ENCODE data around the gene OPRM1.
A peak's percentile ranks its signal among the peaks of the same experiment; 100 is the strongest.

Gene OPRM1

DNA sequence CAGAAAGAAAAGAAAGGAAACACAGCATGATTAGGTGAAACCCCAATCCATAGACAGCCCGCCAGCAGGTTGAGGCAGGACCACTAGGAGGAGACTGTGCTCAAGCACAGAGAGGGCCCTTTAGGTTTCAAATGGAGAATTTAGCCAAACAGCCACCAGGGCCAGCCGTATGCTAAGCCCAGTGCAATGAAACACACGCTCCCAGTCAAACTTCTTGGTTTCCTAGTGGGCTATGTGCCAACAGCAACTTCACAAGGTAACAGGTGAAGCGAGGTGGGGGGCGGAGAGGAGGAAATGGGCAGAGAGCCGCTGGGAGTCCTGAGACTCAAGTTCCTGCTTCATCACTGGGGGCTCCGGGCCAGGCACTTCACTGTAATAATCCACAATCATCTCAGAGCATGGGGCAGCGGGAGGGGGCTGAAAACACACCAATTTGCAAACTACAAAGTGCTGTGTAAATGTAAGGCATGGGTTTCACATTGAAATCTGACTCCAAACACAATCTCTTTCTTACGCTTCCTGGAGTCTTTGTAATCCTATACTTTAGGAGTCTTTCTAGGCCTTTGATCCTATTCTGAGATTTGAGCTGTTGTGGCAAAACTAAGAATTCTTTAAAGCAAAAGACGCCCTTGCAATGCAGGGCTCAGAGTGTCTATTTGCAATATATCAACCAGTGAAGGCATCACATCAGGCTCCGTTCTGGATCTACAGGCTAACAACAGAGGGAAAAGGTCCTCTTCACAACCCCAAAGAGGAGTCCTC, 117.3 kb downstream of the OPRM1 start:
- Histone ChIP-seq H3K4me1 (ENCODE audit: control insufficient read depth in 1 of 2, insufficient read depth in 2 of 2, low read length in 2 of 2) (peaks cover 6 to 12% of the 10 kb centered on the region in 2 donors), H3K27ac (ENCODE audit: low read length) (peak overlapping the region; percentile 45), H3K4me3 (ENCODE audit: low read depth in 1 of 2, low read length in 2 of 2) (peak overlapping the region; percentile 34 to 47), H3K36me3 (ENCODE audit: control insufficient read depth in 1 of 2, insufficient read depth in 2 of 2, low read length in 2 of 2) (no peaks in the 10 kb centered on the region), H3K9me3 (ENCODE audit: control insufficient read depth in 1 of 2, low read length in 2 of 2) (no peaks in the 10 kb centered on the region), H3K27me3 (ENCODE audit: low read depth, low read length) (no peaks in the 10 kb centered on the region)

DNA sequence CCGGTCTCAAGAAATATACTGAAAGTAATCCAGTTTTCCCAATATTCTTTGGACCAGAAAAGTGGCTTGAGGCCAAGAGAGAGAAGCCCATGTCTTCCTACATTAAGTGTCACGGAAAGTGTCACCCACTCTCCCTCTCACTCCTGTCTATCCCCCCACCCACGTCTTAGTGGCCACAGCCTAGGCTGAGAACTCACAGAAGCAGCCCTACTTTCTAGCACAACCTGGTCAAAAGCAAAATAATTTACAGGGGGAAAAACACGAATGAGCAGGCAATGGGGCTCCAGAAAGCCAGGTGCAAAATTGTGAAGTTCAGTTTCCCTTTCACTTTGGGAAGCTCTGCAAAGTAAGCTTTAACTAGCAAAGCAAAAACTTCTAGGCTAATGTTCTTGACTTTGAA, 118.0 kb downstream of the OPRM1 start:
- H3K4me1 ChIP-seq (ENCODE audit: control insufficient read depth in 1 of 2, insufficient read depth in 2 of 2, low read length in 2 of 2), result peaks cover 6 to 12% of the 10 kb centered on the region in 2 donors
- peak overlapping the region; percentile 34 to 47 for H3K4me3 ChIP-seq (ENCODE audit: low read depth in 1 of 2, low read length in 2 of 2)
- H3K27ac ChIP-seq (ENCODE audit: low read length), result peak overlapping the region; percentile 45
- no peaks in the 10 kb centered on the region for H3K27me3 ChIP-seq (ENCODE audit: low read depth, low read length)
- H3K36me3 ChIP-seq (ENCODE audit: control insufficient read depth in 1 of 2, insufficient read depth in 2 of 2, low read length in 2 of 2), result no peaks in the 10 kb centered on the region
- H3K9me3 ChIP-seq (ENCODE audit: control insufficient read depth in 1 of 2, low read length in 2 of 2), result no peaks in the 10 kb centered on the region

- Histone ChIP-seq H3K27me3 (ENCODE audit: low read depth, low read length) (no peaks in the 10 kb centered on the region), H3K36me3 (ENCODE audit: control insufficient read depth in 1 of 2, insufficient read depth in 2 of 2, low read length in 2 of 2) (no peaks in the 10 kb centered on the region), H3K9me3 (ENCODE audit: control insufficient read depth in 1 of 2, low read length in 2 of 2) (no peaks in the 10 kb centered on the region), H3K27ac (ENCODE audit: low read length) (peak overlapping the region; percentile 45), H3K4me1 (ENCODE audit: control insufficient read depth in 1 of 2, insufficient read depth in 2 of 2, low read length in 2 of 2) (peaks cover 6 to 12% of the 10 kb centered on the region in 2 donors), H3K4me3 (ENCODE audit: low read depth in 1 of 2, low read length in 2 of 2) (peak overlapping the region; percentile 34 to 47)
These were observed 118.7 kb downstream of the OPRM1 start for GRCh38 chr6:154157706-154158105.

GRCh38 chr6:154159126-154159525, 120.1 kb downstream of the OPRM1 start:
- H3K9me3 ChIP-seq (ENCODE audit: control insufficient read depth in 1 of 2, low read length in 2 of 2), result no peaks in the 10 kb centered on the region
- H3K4me3 ChIP-seq (ENCODE audit: low read depth in 1 of 2, low read length in 2 of 2), result no peak overlapping the region
- H3K27ac ChIP-seq (ENCODE audit: low read length), result no peak overlapping the region
- peaks cover 6 to 12% of the 10 kb centered on the region in 2 donors for H3K4me1 ChIP-seq (ENCODE audit: control insufficient read depth in 1 of 2, insufficient read depth in 2 of 2, low read length in 2 of 2)
- H3K27me3 ChIP-seq (ENCODE audit: low read depth, low read length), result no peaks in the 10 kb centered on the region
- no peaks in the 10 kb centered on the region for H3K36me3 ChIP-seq (ENCODE audit: control insufficient read depth in 1 of 2, insufficient read depth in 2 of 2, low read length in 2 of 2)

DNA sequence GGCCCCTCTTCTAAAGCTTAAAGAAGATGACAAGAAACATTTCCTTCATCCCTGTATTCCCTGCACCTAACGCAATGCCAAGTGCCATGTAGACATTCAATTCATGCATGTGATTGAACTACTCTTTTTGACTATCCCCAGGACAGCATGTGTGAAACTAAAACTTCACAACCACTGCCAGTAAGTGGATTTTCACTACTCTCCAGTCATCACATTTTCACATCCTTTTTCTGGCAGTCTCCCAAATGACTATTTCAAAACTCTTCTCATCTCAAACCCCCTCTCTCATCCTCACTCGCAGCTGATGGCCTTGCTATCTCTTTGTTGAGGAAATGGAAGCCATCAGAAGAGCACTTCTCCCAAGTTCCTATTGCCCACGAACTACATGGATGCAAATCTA, 122.6 kb downstream of the OPRM1 start:
- Histone ChIP-seq H3K9me3 (ENCODE audit: control insufficient read depth in 1 of 2, low read length in 2 of 2) (peaks cover 0 to 5% of the 10 kb centered on the region in 2 donors), H3K27ac (ENCODE audit: low read length) (no peak overlapping the region), H3K4me1 (ENCODE audit: control insufficient read depth in 1 of 2, insufficient read depth in 2 of 2, low read length in 2 of 2) (peaks cover 4 to 9% of the 10 kb centered on the region in 2 donors), H3K4me3 (ENCODE audit: low read depth in 1 of 2, low read length in 2 of 2) (no peak overlapping the region), H3K36me3 (ENCODE audit: control insufficient read depth in 1 of 2, insufficient read depth in 2 of 2, low read length in 2 of 2) (no peaks in the 10 kb centered on the region), H3K27me3 (ENCODE audit: low read depth, low read length) (no peaks in the 10 kb centered on the region)

- H3K9me3 ChIP-seq (ENCODE audit: control insufficient read depth in 1 of 2, low read length in 2 of 2), result peaks cover 0 to 5% of the 10 kb centered on the region in 2 donors
- H3K4me3 ChIP-seq (ENCODE audit: low read depth in 1 of 2, low read length in 2 of 2), result no peak overlapping the region
- no peaks in the 10 kb centered on the region for H3K27me3 ChIP-seq (ENCODE audit: low read depth, low read length)
- H3K36me3 ChIP-seq (ENCODE audit: control insufficient read depth in 1 of 2, insufficient read depth in 2 of 2, low read length in 2 of 2), result no peaks in the 10 kb centered on the region
- peaks cover 0 to 3% of the 10 kb centered on the region in 2 donors for H3K4me1 ChIP-seq (ENCODE audit: control insufficient read depth in 1 of 2, insufficient read depth in 2 of 2, low read length in 2 of 2)
- no peak overlapping the region for H3K27ac ChIP-seq (ENCODE audit: low read length)
These were observed 125.4 kb downstream of the OPRM1 start for GRCh38 chr6:154164397-154164796.

GRCh38 chr6:154165478-154165877, 126.4 kb downstream of the OPRM1 start:
- Histone ChIP-seq H3K36me3 (ENCODE audit: control insufficient read depth in 1 of 2, insufficient read depth in 2 of 2, low read length in 2 of 2) (no peaks in the 10 kb centered on the region), H3K9me3 (ENCODE audit: control insufficient read depth in 1 of 2, low read length in 2 of 2) (peaks cover 0 to 5% of the 10 kb centered on the region in 2 donors), H3K4me3 (ENCODE audit: low read depth in 1 of 2, low read length in 2 of 2) (no peak overlapping the region), H3K27ac (ENCODE audit: low read length) (no peak overlapping the region), H3K27me3 (ENCODE audit: low read depth, low read length) (no peaks in the 10 kb centered on the region), H3K4me1 (ENCODE audit: control insufficient read depth in 1 of 2, insufficient read depth in 2 of 2, low read length in 2 of 2) (peaks cover 0 to 3% of the 10 kb centered on the region in 2 donors)

DNA sequence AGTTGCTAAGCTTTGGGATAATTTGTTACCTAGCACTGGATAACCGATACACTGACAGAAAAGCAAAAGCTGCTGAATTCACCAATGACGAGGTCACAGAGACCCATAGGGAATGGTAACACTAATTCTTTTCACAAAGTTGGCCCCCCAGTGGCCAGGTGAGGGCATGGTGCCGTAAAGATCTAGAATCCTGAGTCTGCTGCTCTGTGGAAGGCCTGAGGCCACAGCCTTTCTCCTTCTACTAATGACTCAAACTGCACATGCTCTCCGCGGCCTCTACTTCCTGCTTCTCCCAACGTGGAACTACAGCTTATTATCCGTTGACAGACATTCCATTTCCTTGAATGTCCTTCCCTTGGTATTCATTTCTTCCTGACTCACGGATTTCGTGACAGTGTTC, 127.1 kb downstream of the OPRM1 start:
- H3K4me3 ChIP-seq (ENCODE audit: low read depth in 1 of 2, low read length in 2 of 2), result no peak overlapping the region
- H3K27ac ChIP-seq (ENCODE audit: low read length), result no peak overlapping the region
- peaks cover 0 to 5% of the 10 kb centered on the region in 2 donors for H3K9me3 ChIP-seq (ENCODE audit: control insufficient read depth in 1 of 2, low read length in 2 of 2)
- H3K36me3 ChIP-seq (ENCODE audit: control insufficient read depth in 1 of 2, insufficient read depth in 2 of 2, low read length in 2 of 2), result no peaks in the 10 kb centered on the region
- H3K27me3 ChIP-seq (ENCODE audit: low read depth, low read length), result no peaks in the 10 kb centered on the region
- H3K4me1 ChIP-seq (ENCODE audit: control insufficient read depth in 1 of 2, insufficient read depth in 2 of 2, low read length in 2 of 2), result peaks cover 0 to 3% of the 10 kb centered on the region in 2 donors

- no peak overlapping the region for H3K27ac ChIP-seq (ENCODE audit: low read length)
- no peaks in the 10 kb centered on the region for H3K36me3 ChIP-seq (ENCODE audit: control insufficient read depth in 1 of 2, insufficient read depth in 2 of 2, low read length in 2 of 2)
- H3K27me3 ChIP-seq (ENCODE audit: low read depth, low read length), result no peaks in the 10 kb centered on the region
- H3K9me3 ChIP-seq (ENCODE audit: control insufficient read depth in 1 of 2, low read length in 2 of 2), result peaks cover 0 to 5% of the 10 kb centered on the region in 2 donors
- H3K4me1 ChIP-seq (ENCODE audit: control insufficient read depth in 1 of 2, insufficient read depth in 2 of 2, low read length in 2 of 2), result peaks cover 0 to 3% of the 10 kb centered on the region in 2 donors
- no peak overlapping the region for H3K4me3 ChIP-seq (ENCODE audit: low read depth in 1 of 2, low read length in 2 of 2)
These were observed 128.1 kb downstream of the OPRM1 start for GRCh38 chr6:154167126-154167525.

GRCh38 chr6:154169193-154169847, 130.3 kb downstream of the OPRM1 start:
- peaks cover 0 to 5% of the 10 kb centered on the region in 2 donors for H3K9me3 ChIP-seq (ENCODE audit: control insufficient read depth in 1 of 2, low read length in 2 of 2)
- H3K27ac ChIP-seq (ENCODE audit: low read length), result no peak overlapping the region
- no peaks in the 10 kb centered on the region for H3K36me3 ChIP-seq (ENCODE audit: control insufficient read depth in 1 of 2, insufficient read depth in 2 of 2, low read length in 2 of 2)
- H3K27me3 ChIP-seq (ENCODE audit: low read depth, low read length), result no peaks in the 10 kb centered on the region
- peaks cover 0 to 3% of the 10 kb centered on the region in 2 donors for H3K4me1 ChIP-seq (ENCODE audit: control insufficient read depth in 1 of 2, insufficient read depth in 2 of 2, low read length in 2 of 2)
- H3K4me3 ChIP-seq (ENCODE audit: low read depth in 1 of 2, low read length in 2 of 2), result no peak overlapping the region

GRCh38 chr6:154170106-154170505, 131.1 kb downstream of the OPRM1 start:
- H3K4me1 ChIP-seq (ENCODE audit: control insufficient read depth in 1 of 2, insufficient read depth in 2 of 2, low read length in 2 of 2), result peaks cover 0 to 3% of the 10 kb centered on the region in 2 donors
- no peak overlapping the region for H3K27ac ChIP-seq (ENCODE audit: low read length)
- peaks cover 0 to 5% of the 10 kb centered on the region in 2 donors for H3K9me3 ChIP-seq (ENCODE audit: control insufficient read depth in 1 of 2, low read length in 2 of 2)
- no peak overlapping the region for H3K4me3 ChIP-seq (ENCODE audit: low read depth in 1 of 2, low read length in 2 of 2)
- H3K27me3 ChIP-seq (ENCODE audit: low read depth, low read length), result no peaks in the 10 kb centered on the region
- no peaks in the 10 kb centered on the region for H3K36me3 ChIP-seq (ENCODE audit: control insufficient read depth in 1 of 2, insufficient read depth in 2 of 2, low read length in 2 of 2)

Measured in muscle layer of duodenum (tissue), 2 donors.